HEK293T (cell line): ENCODE results near the gene NGEF.

ENCODE experiments used
- ARNT ChIP-seq: fragments of 450-650 bp; IDR thresholded peaks from 2 replicates; pipeline ENCODE4 v1.6.1; 2017; ENCODE audit warnings: mild to moderate bottlenecking
- CTBP1 ChIP-seq: fragments of 450-650 bp; IDR thresholded peaks from 2 replicates; pipeline ENCODE4 v1.6.1; 2016; ENCODE audit warnings: borderline replicate concordance
- FOXA1 ChIP-seq: fragments of 450-650 bp; IDR thresholded peaks from 2 replicates; pipeline ENCODE4 v1.6.1; 2016; ENCODE audit warnings: mild to moderate bottlenecking
- FOXK2 ChIP-seq: fragments of 450-650 bp; IDR thresholded peaks from 2 replicates; pipeline ENCODE4 v1.6.1; 2016; ENCODE audit warnings: mild to moderate bottlenecking
- FOXM1 ChIP-seq: fragments of 450-650 bp; IDR thresholded peaks from 2 replicates; pipeline ENCODE4 v1.6.1; 2017; ENCODE audit warnings: mild to moderate bottlenecking, borderline replicate concordance
- HDGF ChIP-seq: fragments of 450-650 bp; IDR thresholded peaks from 2 replicates; pipeline ENCODE4 v1.6.1; 2017; ENCODE audit warnings: antibody characterized with exemption, borderline replicate concordance
- SP1 ChIP-seq: fragments of 450-650 bp; IDR thresholded peaks from 2 replicates; pipeline ENCODE4 v1.6.1; 2017
- ZNF384 ChIP-seq: fragments of 450-650 bp; IDR thresholded peaks from 2 replicates; pipeline ENCODE4 v1.6.1; 2016
- TF ChIP-seq, protein P1 (sequence below): fragments of 450-650 bp; IDR thresholded peaks from 2 replicates; pipeline ENCODE4 v1.6.1; 2016

DNA sequence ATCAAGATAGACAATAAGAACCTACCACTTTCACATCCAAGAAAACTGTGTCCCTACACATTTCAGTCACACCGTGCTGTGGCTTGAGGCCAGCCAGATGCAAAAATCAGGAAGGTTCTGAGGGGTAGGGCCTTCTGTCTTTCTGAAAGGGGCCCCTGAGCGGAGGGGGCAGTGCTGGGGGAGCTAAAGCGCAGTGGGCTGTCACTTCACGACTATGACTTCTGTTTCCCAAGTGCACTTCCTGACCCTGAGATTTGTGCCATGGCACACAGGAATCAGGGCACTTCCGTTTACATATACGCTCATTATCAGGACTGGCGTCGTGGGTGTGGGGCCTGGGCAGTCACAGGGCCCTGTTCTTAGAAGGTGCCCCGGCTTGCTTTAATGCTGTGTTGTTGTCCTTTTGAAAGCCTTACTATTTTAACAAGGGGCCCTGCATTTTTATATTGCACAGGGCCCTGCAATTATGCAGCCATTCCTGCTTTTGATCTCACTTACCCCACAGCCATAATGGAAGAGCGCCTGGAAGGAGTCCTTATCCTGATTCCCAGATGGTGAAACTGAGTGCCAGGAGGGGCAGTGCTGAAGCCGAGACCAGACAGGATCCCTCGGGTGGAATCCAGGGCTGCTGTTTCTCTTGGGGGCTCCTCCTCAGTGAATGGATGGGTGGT is 620 bp downstream of the NGEF start:
- TF ChIP-seq CTBP1, result no peak
- no peak for TF ChIP-seq ZNF384
- TF ChIP-seq SP1, result no peak
- TF ChIP-seq FOXA1, result no peak
- TF ChIP-seq FOXK2, result no peak
- TF ChIP-seq HDGF, result no peak
- TF ChIP-seq FOXM1, result no peak
- TF ChIP-seq, protein P1, sequence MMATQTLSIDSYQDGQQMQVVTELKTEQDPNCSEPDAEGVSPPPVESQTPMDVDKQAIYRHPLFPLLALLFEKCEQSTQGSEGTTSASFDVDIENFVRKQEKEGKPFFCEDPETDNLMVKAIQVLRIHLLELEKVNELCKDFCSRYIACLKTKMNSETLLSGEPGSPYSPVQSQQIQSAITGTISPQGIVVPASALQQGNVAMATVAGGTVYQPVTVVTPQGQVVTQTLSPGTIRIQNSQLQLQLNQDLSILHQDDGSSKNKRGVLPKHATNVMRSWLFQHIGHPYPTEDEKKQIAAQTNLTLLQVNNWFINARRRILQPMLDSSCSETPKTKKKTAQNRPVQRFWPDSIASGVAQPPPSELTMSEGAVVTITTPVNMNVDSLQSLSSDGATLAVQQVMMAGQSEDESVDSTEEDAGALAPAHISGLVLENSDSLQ, result no peak
- TF ChIP-seq ARNT, result no peak
